D721Med (cell line): ENCODE measurements around the gene PKMYT1.

Experiments
- DNase-seq: peaks from one replicate; pipeline ENCODE4 v3.0.0; 2011; ENCODE audit warnings: low spot score; ENCODE audit not compliant: insufficient read length
- FAIRE-seq: peaks from 2 replicates; lab custom pipeline; 2011; peaks lifted over from hg19 to GRCh38; lab: Jason Lieb, UNC
- CTCF ChIP-seq: IDR thresholded peaks from 2 replicates; pipeline ENCODE4 v1.5.1; 2012; ENCODE audit warnings: mild to moderate bottlenecking, control low read depth; ENCODE audit not compliant: insufficient read depth; ENCODE audit errors: missing control alignments

PKMYT1 gene

GRCh38 chr16:3021449-3022207 is 41.4 kb upstream of the PKMYT1 start:
- no peak for DNase-seq
- peak; percentile 30 for TF ChIP-seq CTCF
- no peak for FAIRE-seq

DNA sequence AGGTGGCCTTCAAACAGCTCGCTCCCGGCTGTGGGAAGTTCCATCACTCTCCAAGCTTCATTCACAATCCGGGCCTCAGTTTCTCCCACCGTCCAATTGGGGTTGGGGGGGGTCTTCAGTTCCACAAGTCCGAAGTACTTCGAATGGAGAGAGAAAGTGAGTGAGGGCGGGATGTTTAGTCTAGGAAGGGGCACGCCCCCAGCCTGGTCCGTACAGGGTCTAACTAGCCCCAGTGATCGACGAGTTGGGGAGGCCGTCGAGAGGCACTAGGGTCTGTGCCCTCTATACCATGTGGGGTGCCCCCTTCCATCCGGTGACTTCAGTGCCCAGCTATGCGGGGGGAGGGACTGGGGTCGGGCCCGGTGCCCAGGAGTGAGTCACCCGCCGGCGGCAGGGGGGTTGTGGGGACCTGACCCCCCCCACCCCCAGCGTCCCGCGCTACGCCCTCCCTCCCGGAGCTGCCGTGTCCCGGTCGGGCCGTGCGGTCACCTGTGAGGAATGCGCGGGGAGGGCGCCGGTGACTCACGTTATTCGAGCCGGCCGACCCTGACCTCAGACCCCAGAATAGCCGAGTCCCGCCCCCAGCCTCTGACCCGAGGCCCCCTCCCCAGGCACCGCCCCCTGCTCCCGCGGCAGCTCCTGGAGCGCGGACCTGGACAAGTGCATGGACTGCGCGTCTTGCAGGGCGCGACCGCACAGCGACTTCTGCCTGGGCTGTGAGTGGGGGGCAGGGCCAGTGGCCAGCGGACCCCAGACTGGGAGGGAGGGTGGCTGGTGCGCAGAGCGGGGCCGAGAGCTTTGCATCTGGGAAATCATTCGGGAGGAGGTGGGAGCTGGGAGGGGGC is 40.6 kb upstream of the PKMYT1 start:
- DNase-seq (no peak), FAIRE-seq (no peak)
- TF ChIP-seq CTCF: no peak

- FAIRE-seq (no peak), DNase-seq (peak; percentile 91)
- TF ChIP-seq CTCF: no peak
These were observed 40.0 kb upstream of the PKMYT1 start, which contains the start of gene TNFRSF12A for GRCh38 chr16:3020247-3020603. Gene TNFRSF12A, plus strand, starts transcription at chr16:3020368. Its CDS starts 30 bp downstream, at chr16:3020398.

DNA sequence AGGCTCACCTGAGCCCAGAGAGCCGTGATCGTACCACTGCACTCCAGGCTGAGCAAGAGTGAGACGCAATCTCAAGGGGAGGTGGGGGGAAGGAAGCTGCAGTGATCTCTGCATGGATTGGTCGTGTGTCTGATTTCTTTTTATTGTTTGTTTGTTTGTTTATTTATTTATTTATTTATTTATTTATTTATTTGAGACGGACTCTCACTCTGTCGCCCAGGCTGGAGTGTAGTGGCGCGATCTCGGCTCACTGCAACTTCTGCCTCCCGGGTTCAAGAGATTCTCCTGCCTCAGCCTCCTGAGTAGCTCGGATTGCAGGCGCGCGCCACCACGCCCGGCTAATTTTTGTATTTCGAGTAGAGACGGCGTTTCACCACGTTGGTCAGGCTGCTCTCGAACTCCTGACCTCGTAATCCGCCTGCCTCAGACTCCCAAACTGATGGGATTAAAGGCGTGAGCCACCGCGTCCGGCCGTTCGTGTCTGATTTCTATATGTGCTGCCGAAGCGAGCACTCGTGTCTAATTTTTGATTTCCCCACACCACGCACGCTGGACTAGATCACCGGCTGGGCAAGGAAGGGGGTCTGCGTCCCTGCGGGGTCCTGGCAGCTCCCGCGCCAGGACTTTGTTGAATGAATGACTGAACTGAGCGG is 39.5 kb upstream of the PKMYT1 start:
- TF ChIP-seq CTCF: no peak
- no peak for FAIRE-seq
- DNase-seq: no peak

DNA sequence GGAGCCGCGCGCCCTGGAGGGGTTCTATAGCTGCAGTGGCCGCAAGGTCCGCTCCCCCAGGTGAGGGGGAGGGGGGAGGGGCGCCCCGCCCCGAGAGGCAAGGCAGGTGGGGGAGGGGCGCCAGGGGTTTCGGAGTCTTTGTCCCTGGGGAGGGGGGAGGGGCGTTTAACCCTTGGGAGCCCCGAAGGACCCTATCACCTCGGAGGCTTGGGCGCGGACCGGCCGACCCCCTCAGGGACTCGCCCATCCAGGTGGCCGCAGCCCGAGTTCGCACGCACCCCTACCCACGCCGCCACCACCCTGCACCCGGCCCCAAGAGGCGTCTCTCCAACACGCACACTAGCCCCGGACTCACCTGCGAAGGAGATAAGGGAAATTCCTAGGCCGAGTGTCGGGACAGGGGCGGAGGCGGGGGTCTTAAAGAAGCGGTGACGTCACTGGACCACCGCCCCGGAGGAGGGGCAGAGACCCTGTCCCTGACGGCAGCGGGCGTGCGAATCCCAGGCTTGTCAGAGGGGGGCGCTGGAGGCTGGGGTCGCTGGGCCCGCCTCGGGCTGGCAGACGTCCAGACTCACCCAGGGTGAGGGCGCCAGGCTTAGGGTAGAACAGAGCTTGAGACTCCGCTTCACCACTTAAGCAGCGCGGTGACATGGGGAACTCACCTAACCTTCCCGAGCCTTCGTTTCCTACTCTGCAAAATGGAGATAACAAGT is 37.7 kb upstream of the PKMYT1 start, which contains the start of gene CLDN6:
TSS of gene CLDN6 (minus strand) at position 390 of the 713 bp plus-strand sequence. CDS start 2,162 bp downstream, outside the sequence.
- TF ChIP-seq CTCF: peak; percentile 32
- DNase-seq: no peak
- FAIRE-seq: no peak

DNA sequence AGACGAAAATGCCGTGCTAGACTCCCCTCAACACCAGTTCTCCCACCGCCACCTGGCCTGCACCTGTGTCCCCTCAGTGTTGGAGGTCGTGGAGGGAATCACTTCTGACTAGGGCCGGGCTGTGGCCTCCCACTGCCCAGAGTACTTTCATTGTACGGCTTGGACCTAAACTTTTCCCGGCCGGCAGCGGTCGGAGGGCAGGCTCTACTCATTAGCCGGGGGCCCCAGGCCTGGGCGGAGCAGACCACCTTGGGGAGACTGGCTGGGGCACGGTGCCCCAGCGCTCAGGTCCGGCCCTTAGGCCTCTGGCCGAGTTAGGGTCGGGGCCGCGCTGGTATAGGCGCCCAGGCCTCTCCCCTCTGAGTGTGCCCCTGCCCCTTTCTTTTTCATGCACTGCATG is 37.1 kb upstream of the PKMYT1 start:
- DNase-seq (no peak), FAIRE-seq (no peak)

More for the DNA sequence above, 37.1 kb upstream of the PKMYT1 start:
- no peak for TF ChIP-seq CTCF
